Stimulated activated CD4-positive, alpha-beta T cell treated with anti-CD3 and anti-CD28 coated beads, Interleukin-4, amount 100 ng/mL, for 24 hours (primary cell): ENCODE results near the gene IFITM10.
"Not testable (repeated sequence)": the region's sequence is repeated elsewhere in the genome, so short reads cannot be mapped to it uniquely, and the experiment has no call there.

Experiments
- DNase-seq: peaks from one replicate; pipeline ENCODE4 v3.0.0-alpha.2; 2020

IFITM10 gene

DNA sequence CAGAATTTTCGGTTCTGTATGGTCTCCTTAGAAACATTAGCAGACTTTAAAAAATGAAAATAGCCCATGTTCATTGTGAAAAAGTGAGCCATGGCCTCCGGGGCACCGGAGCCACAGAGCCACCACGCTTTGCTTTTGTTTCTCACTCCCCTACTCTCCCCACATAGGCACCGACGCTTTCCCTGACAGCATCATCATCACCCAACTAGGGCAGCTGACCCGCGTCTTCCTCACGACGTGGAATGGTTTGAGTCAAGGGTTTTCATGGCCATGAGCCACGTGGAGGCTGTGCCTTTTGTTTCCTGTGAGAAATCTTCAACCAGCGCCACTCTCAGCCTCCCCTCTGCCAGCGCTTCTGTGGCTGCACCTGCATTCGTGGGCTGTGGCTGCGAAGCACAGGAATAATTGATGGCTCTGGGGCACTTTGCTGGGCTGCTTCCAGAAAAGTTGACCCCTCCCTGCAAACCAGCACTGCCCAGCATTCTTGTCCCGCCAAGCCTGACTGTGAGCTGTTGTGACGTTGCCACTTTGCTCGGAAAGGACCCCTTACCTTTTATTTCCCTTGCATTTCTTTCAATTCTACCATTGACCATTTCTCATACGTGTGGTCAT, 62.0 kb downstream of the IFITM10 start:
- not testable (repeated sequence) for DNase-seq

- DNase-seq = not testable (repeated sequence)
Observed at GRCh38 chr11:1686220-1686619, 64.2 kb downstream of the IFITM10 start.

- not testable (repeated sequence) for DNase-seq
Observed at GRCh38 chr11:1684886-1685874, 65.2 kb downstream of the IFITM10 start.

GRCh38 chr11:1683904-1684572, 66.4 kb downstream of the IFITM10 start:
- not testable (repeated sequence) for DNase-seq

DNA sequence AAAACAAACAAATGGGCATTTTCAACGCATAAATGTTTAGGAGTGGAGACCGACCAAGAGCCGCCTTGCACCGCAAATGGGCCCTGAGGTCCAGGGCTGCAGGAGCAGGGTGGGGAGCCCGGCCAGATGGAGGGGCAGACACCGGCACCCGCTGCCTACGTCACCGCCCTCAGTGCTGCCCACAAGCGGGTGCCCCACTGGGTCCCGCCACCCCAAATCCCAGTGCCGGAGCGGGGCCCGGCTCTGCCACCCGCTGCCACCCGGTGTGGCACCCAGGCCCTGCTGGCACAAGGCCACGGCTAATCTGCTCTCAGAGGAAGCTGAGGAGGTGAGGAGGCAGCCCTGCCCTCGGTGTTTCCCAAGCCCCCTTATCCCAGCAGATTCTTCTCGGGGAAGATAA, 67.2 kb downstream of the IFITM10 start:
- DNase-seq = not testable (repeated sequence)
